Ammon's horn (tissue), 1 donor: Measurements from ENCODE around the gene SLC4A1.
A peak's percentile ranks its signal among the peaks of the same experiment; 100 is the strongest.
"Not testable (repeated sequence)": the region's sequence is repeated elsewhere in the genome, so short reads cannot be mapped to it uniquely, and the experiment has no call there.

Experiments used
- DNase-seq: peaks from one replicate; pipeline ENCODE4 v3.0.0-alpha.2; 2016; ENCODE audit warnings: low spot score

SLC4A1 gene

DNA sequence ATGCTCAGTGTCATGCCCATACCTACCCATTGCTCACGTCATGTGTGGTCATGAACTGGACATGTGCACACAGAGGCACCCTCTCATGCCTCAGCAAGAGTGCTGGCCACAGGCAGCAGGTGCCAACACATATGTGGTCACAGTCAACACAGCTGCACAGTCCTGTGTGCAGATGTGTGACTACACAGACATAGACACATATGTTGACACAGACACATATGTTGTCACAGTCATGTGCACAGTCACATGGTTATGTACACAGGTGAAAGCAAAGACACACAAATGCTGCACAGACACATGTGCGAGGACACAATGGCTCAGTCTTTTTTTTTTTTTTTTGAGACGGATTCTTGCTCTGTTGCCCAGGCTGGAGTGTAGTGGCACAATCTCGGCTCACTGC, 11.3 kb downstream of the SLC4A1 start:
- DNase-seq: no peak

DNA sequence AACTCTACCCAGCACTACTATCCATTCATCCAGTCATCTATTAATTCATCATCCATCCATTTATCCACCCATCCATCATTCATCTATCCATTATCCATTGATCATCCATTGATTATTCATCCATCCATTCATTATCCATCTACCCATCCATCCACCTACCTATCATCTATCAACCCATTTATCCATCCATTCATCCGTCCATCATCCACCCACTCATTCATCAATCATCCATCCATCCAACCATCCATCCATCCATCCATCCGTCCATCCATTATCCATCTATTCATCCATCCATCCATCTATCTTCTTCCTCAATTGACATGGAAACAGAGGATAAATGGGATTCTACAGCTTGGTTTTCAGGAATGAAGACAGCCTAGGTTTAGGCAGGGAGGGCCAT, 12.0 kb downstream of the SLC4A1 start:
- DNase-seq: no peak

DNA sequence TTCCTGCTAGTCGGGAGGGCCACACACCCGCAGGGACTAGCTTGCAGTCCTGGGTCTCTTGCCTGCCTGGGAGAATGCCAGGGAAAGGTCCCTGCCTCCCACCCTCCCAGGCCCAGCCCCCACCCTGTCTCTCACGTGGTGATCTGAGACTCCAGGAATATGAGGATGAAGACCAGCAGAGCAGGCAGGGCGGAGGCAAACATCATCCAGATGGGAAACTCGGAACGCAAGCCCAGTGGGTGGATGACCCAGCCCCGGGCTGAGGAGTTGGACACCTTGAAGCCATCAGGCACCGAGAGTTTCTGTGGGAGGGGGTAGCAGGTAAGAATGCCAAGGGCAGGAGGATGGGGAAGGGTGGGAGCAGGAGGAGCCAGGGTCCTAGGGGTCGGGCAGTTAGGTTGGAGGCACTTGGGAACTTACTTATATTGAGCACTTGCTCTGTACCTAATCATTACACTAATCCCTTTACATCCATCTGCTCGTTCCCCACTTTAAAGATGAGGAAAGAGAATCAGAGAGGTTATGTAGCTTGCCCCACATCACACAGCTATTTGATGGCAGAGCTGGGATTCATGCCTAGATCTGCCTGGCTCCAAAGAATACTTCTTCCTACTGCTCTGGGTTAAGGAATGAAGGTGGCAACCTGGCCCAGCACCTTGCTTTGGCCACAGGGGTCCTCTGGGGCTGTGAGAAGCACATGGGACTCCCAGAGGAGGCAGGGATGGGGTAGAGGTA, 13.4 kb downstream of the SLC4A1 start:
- DNase-seq: no peak

DNA sequence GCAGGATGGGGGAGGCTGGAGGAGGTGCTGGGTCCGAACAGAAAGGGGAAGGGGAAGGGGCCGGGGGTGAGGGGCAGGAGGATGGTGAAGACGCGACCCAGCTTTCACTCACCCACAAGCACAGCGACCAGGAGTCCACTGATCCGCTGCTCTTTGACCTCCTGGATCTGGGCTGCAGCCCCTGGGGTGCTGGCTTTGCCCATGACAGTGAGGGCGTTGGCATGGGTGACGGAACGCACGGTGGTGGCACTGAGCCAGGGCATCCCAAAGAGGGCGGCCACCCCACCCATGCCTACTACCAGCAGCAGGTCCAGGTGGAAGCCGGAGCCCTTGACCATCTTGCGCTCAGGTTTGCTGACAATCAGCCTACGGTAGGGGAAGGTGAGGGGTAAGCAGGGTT, 14.9 kb downstream of the SLC4A1 start:
- no peak for DNase-seq

DNA sequence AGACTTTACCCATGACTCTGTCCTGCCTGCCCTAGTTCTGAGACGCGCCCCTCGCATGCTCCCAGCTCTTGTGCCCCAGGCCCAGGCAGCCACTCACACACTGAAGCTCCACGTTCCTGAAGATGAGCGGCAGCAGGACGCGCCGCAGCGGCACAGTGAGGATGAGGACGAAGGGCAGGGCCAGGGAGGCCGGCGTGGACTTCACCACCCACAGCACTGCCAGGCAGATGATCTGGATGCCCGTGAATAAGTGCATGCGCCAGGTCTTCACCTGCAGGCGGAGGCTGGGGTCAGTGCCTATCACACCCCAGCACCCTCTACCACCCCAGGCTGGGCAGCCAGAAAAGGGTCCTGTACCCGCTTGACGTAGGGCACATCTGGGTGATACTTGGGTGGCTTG, 16.9 kb downstream of the SLC4A1 start:
- no peak for DNase-seq

DNA sequence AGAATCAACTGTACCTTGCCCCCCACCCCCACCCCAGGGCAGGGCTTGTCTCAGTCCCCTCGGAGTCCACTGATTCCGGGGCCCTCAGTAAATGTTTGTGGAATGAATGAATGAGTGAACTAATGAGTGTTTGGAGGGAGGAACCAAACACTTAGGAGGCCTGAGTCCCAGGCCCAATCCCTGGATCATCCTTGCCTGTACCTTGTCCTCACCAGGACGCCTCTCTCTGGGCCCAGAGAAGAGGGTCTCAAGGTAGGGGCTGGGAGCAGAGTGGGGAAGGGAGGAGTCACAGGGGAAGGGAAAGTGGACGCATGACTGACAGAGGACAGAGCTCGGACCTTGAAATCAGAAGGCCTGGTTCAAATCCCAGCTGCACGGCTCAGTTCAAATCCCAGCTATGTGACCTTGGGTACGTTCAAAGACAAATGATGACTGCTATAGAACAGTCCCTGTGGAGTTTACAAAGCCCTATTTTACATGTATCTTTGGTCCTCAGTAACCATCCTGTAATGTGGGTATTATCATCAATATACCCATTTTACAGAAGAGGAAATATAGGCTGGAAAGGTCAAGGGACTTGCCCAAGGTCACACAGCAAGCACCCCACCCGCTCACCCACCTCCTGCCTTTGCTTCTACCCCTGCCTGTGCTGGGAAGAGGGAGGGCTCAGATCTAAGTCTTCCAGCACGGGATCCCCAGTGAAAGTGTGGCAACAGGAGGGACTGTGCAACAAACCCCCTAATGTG, 18.3 kb downstream of the SLC4A1 start:
- no peak for DNase-seq

DNA sequence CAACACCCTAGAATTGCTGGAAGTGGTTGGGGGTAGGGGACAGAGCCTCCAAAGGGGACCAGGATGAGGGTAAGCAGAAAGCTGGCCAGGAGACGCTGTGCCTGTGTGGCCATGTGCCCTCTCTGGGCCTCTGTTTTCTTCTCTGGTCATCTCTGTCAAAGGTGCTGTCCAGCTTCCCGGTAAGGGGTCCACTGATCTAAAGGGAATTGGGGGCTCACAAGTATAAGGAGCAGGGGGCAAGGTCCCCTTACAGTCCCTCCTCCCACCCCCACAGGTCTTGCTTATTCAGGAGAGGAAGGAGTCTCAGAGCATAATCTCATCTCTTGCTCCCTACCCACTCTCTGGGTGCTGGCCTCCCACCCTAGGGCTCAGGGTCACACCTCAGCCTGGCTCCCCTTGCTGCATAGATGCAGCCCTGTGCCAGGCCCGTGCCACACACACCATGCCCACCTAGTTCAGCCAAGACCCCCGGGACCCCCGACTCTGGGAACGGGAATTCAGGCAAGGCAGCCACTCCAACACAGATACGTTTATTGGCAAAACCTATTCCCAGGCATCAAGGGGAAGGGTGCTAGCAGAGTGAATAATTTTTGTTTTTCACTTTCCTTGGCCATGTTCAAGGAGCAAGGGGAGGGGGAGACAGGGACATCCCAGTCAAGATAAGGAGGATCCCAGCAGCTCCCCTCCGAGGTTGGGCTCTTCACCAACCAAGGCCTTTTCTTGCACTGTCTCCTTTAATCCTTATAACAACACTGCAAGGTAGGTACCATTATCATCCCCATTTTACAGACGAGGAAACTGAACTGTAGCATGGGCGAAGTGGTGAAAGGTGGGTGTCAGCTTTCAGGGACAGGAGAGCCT, 19.8 kb downstream of the SLC4A1 start:
- DNase-seq: no peak

DNA sequence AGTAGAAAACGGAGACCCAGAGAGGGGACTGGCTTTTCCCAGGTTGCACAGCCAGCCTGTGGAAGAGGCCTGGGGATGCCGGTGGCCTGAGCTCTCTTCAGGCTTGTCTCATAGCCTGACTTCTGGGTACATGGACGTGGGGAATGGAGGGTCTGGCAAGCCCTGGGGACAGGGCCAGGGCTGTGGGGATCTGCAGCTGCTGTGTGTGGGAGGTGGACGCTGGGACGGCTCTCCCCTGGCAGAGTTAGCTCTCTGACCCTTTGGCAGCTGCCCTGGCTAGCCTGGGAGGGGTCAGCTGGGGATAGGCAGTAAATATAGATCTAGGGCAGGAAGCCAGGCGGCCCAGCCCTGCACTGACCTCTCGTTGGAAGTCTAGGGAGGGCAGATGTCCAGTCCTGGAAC, 20.5 kb downstream of the SLC4A1 start:
- DNase-seq: no peak

DNA sequence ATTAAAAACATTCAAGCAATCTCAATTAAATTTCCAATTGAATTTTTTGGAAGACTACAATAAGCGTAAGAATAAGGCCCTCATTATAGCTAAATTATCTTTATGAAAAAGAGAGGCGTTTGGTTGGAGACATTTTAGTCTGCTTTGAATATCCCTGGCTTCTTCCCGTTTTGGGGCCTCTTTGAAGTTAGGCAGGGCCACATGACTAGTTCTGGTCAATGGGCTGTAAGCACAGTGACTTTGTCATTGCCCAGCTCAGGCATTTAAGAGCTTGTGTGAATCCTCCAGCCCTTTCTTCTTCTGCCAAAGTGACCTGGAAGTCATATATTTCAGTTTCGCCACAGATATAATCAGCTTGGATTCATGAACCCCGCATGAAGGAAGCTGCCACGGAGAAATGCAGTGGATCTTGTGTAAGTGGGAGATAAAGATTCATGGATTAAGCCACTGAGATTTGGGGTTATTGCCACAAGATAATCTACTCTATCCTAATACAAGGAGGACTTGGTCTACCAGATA, 26.8 kb downstream of the SLC4A1 start:
- DNase-seq: no peak

DNA sequence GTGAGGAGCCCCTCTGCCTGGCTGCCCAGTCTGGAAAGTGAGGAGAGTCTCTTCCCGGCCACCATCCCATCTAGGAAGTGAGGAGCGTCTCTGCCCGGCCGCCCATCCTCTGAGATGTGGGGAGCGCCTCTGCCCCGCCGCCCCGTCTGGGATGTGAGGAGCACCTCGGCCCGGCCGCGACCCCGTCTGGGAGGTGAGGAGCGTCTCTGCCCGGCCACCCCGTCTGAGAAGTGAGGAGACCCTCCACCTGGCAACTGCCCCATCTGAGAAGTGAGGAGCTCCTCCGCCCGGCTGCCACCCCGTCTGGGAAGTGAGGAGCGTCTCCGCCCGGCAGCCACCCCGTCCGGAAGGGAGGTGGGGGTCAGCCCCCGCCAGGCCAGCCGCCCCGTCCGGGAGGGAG, 30.0 kb downstream of the SLC4A1 start:
- not testable (repeated sequence) for DNase-seq

DNA sequence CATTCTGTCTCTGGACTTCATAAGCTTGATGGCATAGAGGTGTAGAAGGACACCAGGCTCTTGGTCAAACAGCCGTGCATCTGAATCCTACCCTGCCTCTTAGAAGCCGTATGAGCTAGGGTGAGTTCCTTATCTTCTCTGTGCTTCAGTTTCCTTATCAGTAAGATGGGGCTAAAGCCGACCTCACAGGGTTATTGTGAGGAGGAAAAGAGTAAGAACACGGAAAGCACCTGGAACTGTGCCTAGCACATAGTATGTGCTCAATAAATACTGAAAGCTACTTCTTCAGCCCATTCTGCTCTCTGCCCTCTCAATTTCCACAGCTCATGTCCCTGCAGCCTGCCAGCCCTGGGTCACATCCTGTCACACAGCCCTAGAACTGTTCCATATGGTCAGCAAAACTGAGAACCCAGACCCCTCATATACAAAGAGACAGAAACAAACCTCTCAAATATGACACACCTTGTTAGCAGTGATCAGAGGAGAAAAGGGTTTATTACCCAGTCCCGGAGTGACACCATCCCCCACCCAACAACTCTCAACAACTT, 31.4 kb downstream of the SLC4A1 start:
- DNase-seq: no peak

DNA sequence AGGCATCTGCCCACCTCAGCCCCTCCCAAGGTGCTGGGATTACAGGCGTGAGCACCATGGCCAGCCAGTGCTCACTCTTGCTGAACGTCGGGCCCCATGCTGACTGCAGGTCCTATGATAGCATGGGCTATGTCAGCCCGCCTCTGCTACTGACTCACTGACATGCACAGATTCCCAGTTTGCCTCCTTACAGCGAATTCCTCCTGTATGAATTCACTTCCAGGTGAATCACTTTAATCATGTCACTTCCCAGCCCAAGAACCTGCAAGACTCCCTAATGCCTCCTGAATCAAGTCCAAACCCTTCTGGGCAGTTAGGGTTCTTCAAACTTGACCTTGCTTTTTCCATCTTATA, 32.4 kb downstream of the SLC4A1 start:
- no peak for DNase-seq

DNA sequence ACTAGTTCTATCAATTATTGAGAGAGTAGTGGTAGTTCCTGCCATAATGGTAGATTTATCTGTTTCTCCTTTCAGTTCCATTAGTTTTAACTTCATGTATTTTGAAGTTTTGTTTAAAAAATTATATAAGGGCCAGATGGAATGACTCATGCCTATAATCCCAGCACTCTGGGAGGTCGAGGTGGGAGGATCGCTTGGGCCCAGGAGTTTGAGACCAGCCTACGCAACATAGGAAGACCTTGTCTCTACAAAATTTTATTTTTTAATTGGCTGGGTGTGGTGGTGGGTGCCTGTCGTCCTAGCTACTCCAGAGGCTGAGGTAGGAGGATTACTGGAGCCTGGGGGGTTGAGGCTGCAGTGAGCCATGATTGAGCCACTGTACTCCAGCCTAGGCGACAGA, 34.4 kb downstream of the SLC4A1 start:
- DNase-seq: peak; percentile 7

DNA sequence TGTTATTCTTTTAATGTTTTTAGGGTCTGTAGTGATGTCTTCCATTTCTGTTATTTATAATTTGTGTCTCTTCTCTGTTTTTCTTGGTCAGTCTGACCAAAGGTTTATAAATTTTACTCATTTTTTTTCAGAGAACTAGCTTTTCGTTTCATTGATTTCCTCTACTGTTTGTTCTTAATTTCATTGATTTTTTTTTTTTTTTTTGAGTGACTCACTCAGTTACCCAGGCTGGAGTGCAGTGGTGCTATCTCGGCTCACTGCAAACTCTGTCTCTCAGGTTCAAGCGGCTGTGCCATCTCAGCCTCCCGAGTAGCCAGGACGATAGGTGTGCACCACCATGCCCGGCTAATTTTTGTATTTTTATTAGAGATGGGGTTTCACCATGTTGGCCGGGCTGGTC, 35.9 kb downstream of the SLC4A1 start:
- DNase-seq: no peak

DNA sequence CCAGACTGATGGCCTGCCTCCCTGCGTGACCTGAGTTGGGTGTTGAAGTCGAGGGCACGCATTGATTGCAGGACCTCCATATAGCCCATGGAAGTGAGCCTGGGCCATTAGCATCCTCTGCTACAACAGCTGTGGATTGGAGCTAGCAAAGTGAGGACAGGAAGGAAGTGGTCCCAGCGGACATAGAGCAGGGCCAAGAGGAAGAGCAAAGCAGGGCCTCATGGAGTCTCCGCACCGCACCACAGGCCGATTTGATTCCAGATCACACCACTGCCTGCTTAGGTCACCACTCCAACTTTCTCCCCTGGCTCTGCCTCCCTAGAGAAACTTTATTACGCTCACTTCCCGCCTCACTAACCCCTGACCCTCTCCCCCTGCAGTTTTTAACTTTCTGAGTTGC, 37.8 kb downstream of the SLC4A1 start:
- DNase-seq: no peak

DNA sequence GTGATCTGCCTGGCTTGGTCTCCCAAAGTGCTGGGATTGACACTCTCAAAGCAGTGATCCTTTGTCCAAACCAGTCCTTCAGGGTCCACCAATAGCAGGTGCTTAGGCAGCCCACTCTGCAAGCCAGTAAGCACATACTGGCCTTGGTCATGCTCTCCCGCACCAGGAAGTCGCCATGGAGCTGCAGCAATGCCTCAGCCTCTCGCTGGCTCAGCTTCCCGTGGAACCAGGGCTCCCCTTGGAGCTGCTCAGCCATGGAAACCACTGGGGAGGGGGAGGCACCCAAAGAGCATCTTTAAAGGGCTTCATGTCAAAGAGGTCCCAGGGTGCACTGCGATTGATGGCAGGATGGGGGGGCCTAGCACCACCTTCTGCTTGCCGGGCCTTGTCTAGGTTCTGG, 38.8 kb downstream of the SLC4A1 start:
- DNase-seq: no peak

DNA sequence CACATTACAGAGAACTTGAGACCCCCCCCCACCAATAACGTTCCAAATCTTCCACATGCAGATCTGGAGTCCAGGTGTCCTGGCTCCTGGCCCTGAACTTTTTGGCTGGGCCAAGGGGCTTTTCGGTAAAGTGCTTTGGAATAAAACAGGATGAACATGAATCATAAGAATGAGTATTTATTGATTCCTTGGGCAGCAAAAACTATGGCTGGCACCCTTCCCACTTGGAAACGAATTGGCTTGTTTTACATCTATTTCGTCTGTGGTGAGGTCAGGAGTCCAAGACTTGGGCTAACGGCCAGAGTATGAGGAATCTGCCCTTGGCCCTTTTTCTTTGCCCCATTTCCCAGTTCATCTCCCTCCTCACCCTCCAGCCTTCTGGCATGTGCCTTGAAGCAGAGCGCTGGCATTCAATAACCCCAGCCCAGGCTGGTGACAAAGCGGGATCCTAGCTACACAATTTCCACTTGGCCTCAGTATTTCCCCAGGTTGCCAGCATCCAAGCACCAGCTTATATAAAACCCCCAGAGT, 44.3 kb downstream of the SLC4A1 start:
- peak; percentile 47 for DNase-seq

DNA sequence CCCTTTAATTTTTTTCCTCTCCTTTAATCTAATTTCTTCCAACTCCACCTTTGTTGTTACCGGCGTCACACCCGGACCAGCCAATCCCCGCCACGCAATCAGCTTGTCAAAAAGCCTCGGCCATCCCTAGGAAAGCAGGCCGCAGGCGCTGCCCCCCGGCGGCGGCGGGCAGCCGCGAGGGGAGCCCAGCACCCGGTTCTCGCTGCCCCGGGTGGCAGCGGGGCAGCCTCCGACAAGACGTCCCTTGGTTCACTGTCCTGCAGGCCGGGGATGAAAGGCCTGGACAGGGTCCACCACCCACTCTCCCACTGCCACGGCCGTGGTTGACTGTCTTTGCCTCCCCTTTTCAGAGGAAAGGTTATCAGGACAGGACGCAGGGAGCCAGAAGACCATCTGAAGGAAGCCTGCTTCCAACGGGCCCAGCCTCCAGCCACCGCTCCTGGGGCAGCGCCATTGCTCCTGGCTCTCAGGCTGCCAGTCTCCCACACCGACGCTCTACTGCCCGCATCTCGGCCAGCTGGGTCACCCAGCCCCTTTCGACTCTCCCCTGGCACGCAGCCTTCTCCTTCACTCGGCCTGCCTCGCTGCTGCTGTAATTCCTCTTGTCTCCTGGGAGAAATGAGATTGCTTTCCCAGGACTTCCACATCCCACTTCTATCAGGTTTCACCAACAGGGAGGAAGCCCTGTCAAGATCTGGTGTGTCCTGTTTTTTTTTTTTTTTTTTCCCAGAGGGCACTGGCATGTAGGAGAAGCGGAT, 45.6 kb downstream of the SLC4A1 start:
- peak; percentile 89 for DNase-seq

DNA sequence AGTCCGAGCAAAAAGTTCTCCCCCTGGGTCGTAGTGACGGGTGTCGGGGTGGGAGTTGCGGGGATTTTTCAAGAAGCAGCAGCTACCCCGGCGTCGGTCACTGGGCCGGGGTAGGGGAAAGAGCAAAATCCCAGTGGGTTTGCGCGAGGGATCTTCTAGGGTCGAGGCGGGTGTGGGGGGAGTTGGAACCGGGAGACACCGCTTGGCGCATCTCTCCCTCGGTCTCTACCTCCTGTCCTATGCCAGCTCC, 46.1 kb downstream of the SLC4A1 start:
- no peak for DNase-seq

DNA sequence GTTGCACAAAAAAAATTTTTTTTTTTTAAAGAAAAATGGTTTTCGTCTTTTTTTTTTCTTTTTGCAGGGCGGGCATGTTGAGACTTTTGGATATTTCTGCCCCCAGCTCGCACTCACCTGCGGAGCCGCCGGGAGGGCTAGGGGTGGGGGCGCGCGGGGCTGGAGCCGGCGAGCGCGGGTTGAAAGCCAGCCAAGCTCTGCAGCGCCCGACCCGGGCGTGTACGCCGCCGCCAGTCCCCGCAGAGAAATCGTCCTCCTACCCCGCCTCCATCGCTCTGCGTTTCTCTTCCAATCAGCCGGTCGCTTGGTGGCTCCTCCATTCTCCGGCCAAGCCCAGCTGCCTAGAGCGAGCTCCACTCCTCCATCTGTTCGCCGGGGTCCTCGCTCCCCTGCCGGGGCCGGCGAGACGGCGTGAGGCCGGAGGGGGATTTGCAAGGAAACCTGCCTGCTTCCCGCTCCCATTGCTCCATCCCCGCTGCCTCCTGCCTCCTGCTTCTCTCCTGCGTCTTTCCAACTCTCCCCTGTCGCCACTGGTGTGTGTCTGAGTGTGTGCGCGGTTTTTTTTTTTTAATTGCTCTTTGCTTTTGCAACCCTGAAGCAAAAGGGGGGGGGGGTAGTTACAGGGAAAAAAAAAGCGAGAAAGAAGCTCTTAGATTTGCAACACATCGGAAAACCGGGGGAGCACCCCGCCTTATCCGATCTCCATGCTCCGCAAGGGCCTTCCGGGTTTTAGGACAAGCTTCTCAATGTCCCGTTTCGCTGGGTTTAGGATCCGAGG, 46.7 kb downstream of the SLC4A1 start:
- DNase-seq: peak; percentile 85
